GM12892 (cell line): ENCODE measurements around the gene TAGLN3.
"Not testable (repeated sequence)": the region's sequence is repeated elsewhere in the genome, so short reads cannot be mapped to it uniquely, and the experiment has no call there.

Experiments used
- DNase-seq: peaks from one replicate; pipeline ENCODE4 v3.0.0; 2011; ENCODE audit not compliant: insufficient read length
- FAIRE-seq: peaks from 2 replicates; lab custom pipeline; 2011; peaks lifted over from hg19 to GRCh38; lab: Jason Lieb, UNC
- POLR2A ChIP-seq: IDR thresholded peaks from 2 replicates; pipeline ENCODE4 v1.6.1; 2011; ENCODE audit warnings: low read depth, low read length, control low read depth
- POLR2AphosphoS5 ChIP-seq: IDR thresholded peaks from 2 replicates; pipeline ENCODE4 v1.6.1; 2011; ENCODE audit warnings: low read depth, low read length, control low read depth
- TAF1 ChIP-seq: IDR thresholded peaks from 2 replicates; pipeline ENCODE4 v1.6.1; 2011; ENCODE audit warnings: low read depth, mild to moderate bottlenecking, control low read depth, low read length, borderline replicate concordance

Gene TAGLN3

GRCh38 chr3:112018712-112019111 is 20.0 kb downstream of the TAGLN3 start:
- no peak for TF ChIP-seq POLR2A
- no peak for TF ChIP-seq TAF1
- no peak for TF ChIP-seq POLR2AphosphoS5
- FAIRE-seq = no peak
- no peak for DNase-seq

- DNase-seq = no peak
- no peak for TF ChIP-seq POLR2AphosphoS5
- TF ChIP-seq TAF1 = no peak
- TF ChIP-seq POLR2A = no peak
- FAIRE-seq = no peak
Measured at GRCh38 chr3:112019716-112020115, 21.0 kb downstream of the TAGLN3 start.

GRCh38 chr3:112020674-112021085 is 22.0 kb downstream of the TAGLN3 start:
- FAIRE-seq (peak; percentile 21), DNase-seq (no peak)
- TF ChIP-seq POLR2AphosphoS5 (no peak), TAF1 (no peak), POLR2A (no peak)

GRCh38 chr3:112027142-112027541 is 28.4 kb downstream of the TAGLN3 start:
- FAIRE-seq = no peak
- no peak for TF ChIP-seq POLR2AphosphoS5
- no peak for TF ChIP-seq POLR2A
- TF ChIP-seq TAF1 = no peak
- no peak for DNase-seq

- TF ChIP-seq POLR2AphosphoS5 (no peak), POLR2A (no peak), TAF1 (no peak)
- no peak for DNase-seq
- no peak for FAIRE-seq
Measured at GRCh38 chr3:112027826-112028225, 29.1 kb downstream of the TAGLN3 start.

GRCh38 chr3:112030901-112031300 is 32.2 kb downstream of the TAGLN3 start:
- no peak for TF ChIP-seq TAF1
- TF ChIP-seq POLR2AphosphoS5 = no peak
- TF ChIP-seq POLR2A = no peak
- DNase-seq (no peak), FAIRE-seq (no peak)

- FAIRE-seq = no peak
- no peak for TF ChIP-seq TAF1
- TF ChIP-seq POLR2AphosphoS5 = no peak
- no peak for DNase-seq
Measured at GRCh38 chr3:112032098-112032731, 33.5 kb downstream of the TAGLN3 start.

GRCh38 chr3:112034436-112034835 is 35.7 kb downstream of the TAGLN3 start, which contains the start of gene TMPRSS7:
Gene TMPRSS7 (plus strand): TSS chr3:112034736. CDS start chr3:112034846, 110 bp downstream.
- DNase-seq (no peak), FAIRE-seq (no peak)
- TF ChIP-seq POLR2A (no peak), TAF1 (no peak), POLR2AphosphoS5 (no peak)

GRCh38 chr3:112035241-112035640 is 36.5 kb downstream of the TAGLN3 start:
- TF ChIP-seq POLR2A (no peak), POLR2AphosphoS5 (no peak), TAF1 (no peak)
- no peak for DNase-seq
- no peak for FAIRE-seq

- not testable (repeated sequence) for FAIRE-seq, DNase-seq
Measured at GRCh38 chr3:112037194-112037593, 38.5 kb downstream of the TAGLN3 start.

- FAIRE-seq (no peak), DNase-seq (no peak)
- TF ChIP-seq POLR2AphosphoS5 = no peak
- TF ChIP-seq TAF1 = no peak
- no peak for TF ChIP-seq POLR2A
Measured at GRCh38 chr3:112038863-112039262, 40.1 kb downstream of the TAGLN3 start.

GRCh38 chr3:112041321-112041720 is 42.6 kb downstream of the TAGLN3 start:
- FAIRE-seq (no peak), DNase-seq (no peak)
- TF ChIP-seq TAF1 (no peak), POLR2AphosphoS5 (no peak), POLR2A (no peak)

GRCh38 chr3:112042842-112043280 is 44.1 kb downstream of the TAGLN3 start:
- TF ChIP-seq POLR2A = no peak
- no peak for FAIRE-seq
- DNase-seq = no peak
